K562 (cell line): ENCODE data around the gene RTL1. TPM values are rescaled to one million over a fixed set of nuclear protein-coding genes. Genes with fewer than 3 reads are reported as not detected.

ENCODE experiments used
- ATAC-seq: fragments of 200-7000 bp; cut with Tn5 transposase; 3 replicates; pipeline ENCODE4 v1.9.1; 2020; ENCODE audit warnings: moderate library complexity
- BruUV-seq: library from RNA; stranded (reverse); fragments of 400-500 nt; replicated peaks from 2 replicates; lab custom pipeline; 2021; lab: Mats Ljungman, UMichigan
- CTCF ChIA-PET: fragments of 300-600 bp; formaldehyde crosslinking; extraction: SDS; loops from one replicate; lab custom pipeline; 2021; ENCODE audit warnings: low intra/inter-chr PET ratio; lab: Yijun Ruan, JAX
- POLR2A ChIA-PET: fragments of 300-600, 350-650 bp; sonication (Branson Sonifier 250); formaldehyde crosslinking; extraction: SDS; loops from one replicate; lab custom pipeline; 2021; ENCODE audit warnings: antibody characterized with exemption, inconsistent platforms; lab: Yijun Ruan, JAX
- DNase-seq, 4 experiments: peaks; one replicate each; pipeline versions ENCODE4 v3.0.0 to v3.0.0-alpha.2; 2011 to 2018; ENCODE audit warnings: low spot score in 3 of 4, mixed read lengths in 3 of 4; ENCODE audit errors: extremely low read depth in 1 of 4
- FAIRE-seq: peaks from 2 replicates; lab custom pipeline; 2011; peaks lifted over from hg19 to GRCh38; lab: Jason Lieb, UNC
- H2AFZ ChIP-seq: 2 replicates; pipeline ENCODE4 v1.6.0; 2011; ENCODE audit warnings: low read depth, low read length, control low read depth, inconsistent platforms
- H3K27ac ChIP-seq: fragments of 200-600 bp; 3 replicates; pipeline ENCODE4 v1.8.0; 2011; ENCODE audit warnings: low read depth, mild to moderate bottlenecking, control low read depth, inconsistent platforms, low read length, moderate library complexity, mixed read lengths; ENCODE audit errors: extremely low read depth
- H3K27me3 ChIP-seq, 2 experiments: fragments of 300-600 bp in 1 of 2; 2 replicates in 1 of 2; 3 replicates in 1 of 2; pipeline versions ENCODE4 v1.6.0 to v1.8.0; 2011; ENCODE audit warnings: inconsistent platforms in 2 of 2, low read length in 2 of 2, mild to moderate bottlenecking in 1 of 2, mixed read lengths in 1 of 2, moderate library complexity in 1 of 2; ENCODE audit not compliant: control insufficient read depth in 2 of 2, insufficient read depth in 2 of 2
- H3K36me3 ChIP-seq: fragments of 300-600 bp; 3 replicates; pipeline ENCODE4 v1.8.0; 2011; ENCODE audit warnings: mild to moderate bottlenecking, low read length, inconsistent platforms; ENCODE audit not compliant: control insufficient read depth, insufficient read depth
- H3K4me1 ChIP-seq, 2 experiments: fragments of 200-600 bp in 1 of 2; replicated peaks in 1 of 2; 2 replicates in 1 of 2; 3 replicates in 1 of 2; pipeline versions ENCODE4 v1.5.1 to v1.8.0; 2011; ENCODE audit warnings: inconsistent platforms in 2 of 2, low read length in 2 of 2, mild to moderate bottlenecking in 1 of 2, mixed read lengths in 1 of 2, moderate library complexity in 1 of 2; ENCODE audit not compliant: control insufficient read depth in 2 of 2, insufficient read depth in 2 of 2
- H3K4me2 ChIP-seq: 2 replicates; pipeline ENCODE4 v1.6.1; 2011; ENCODE audit warnings: low read length, control low read depth, inconsistent platforms, mixed read lengths; ENCODE audit not compliant: insufficient read depth
- H3K4me3 ChIP-seq: fragments of 200-600 bp; sonication (generic), shearing (Covaris generic); 2 replicates; pipeline ENCODE4 v1.5.1; 2016; ENCODE audit warnings: control low read depth, inconsistent platforms
- H3K79me2 ChIP-seq: fragments of 200-600 bp; 3 replicates; pipeline ENCODE4 v1.8.0; 2011; ENCODE audit warnings: low read length, inconsistent platforms; ENCODE audit not compliant: control insufficient read depth, insufficient read depth
- H3K9ac ChIP-seq, 2 experiments: 2 replicates each; pipeline versions ENCODE4 v1.6.0 to v1.6.1; 2011; ENCODE audit warnings: low read depth in 2 of 2, low read length in 2 of 2, control low read depth in 1 of 2, inconsistent platforms in 1 of 2, mild to moderate bottlenecking in 1 of 2, mixed read lengths in 1 of 2; ENCODE audit not compliant: insufficient read depth in 1 of 2
- H3K9me1 ChIP-seq: one replicate; pipeline ENCODE4 v1.6.0; 2011; ENCODE audit warnings: inconsistent platforms, mild to moderate bottlenecking, low read length, moderate library complexity; ENCODE audit not compliant: control insufficient read depth, insufficient read depth
- H3K9me3 ChIP-seq: replicated peaks from 2 replicates; pipeline ENCODE4 v1.5.1; 2011; ENCODE audit warnings: low read depth, low read length, inconsistent platforms; ENCODE audit not compliant: control insufficient read depth, insufficient read depth
- H4K20me1 ChIP-seq: replicated peaks from 2 replicates; pipeline ENCODE4 v1.6.1; 2011; ENCODE audit warnings: low read length, inconsistent platforms, mixed read lengths; ENCODE audit not compliant: control insufficient read depth, insufficient read depth
- ARID2 ChIP-seq: fragments of 450-650 bp; IDR thresholded peaks from 2 replicates; pipeline ENCODE4 v1.6.1; 2017; ENCODE audit warnings: antibody characterized with exemption, mild to moderate bottlenecking
- DEAF1 ChIP-seq: fragments of 450-650 bp; formaldehyde crosslinking; IDR thresholded peaks from 2 replicates; pipeline ENCODE4 v1.4.0; 2020; ENCODE audit warnings: mild to moderate bottlenecking, moderate library complexity
- FOXA3 ChIP-seq, 2 experiments: fragments of 450-650 bp in 1 of 2; sonication (generic) in 1 of 2; formaldehyde crosslinking; IDR thresholded peaks in 1 of 2; conservative IDR thresholded peaks in 1 of 2; 2 replicates each; pipeline versions ENCODE4 v1.4.0 to v1.8.0; 2020 to 2022; ENCODE audit warnings: mild to moderate bottlenecking in 2 of 2, missing genetic modification reagents in 1 of 2
- FOXP1 ChIP-seq: sonication (generic); formaldehyde crosslinking; IDR thresholded peaks from 2 replicates; pipeline ENCODE4 v1.8.0; 2022; ENCODE audit warnings: mild to moderate bottlenecking, missing genetic modification reagents
- MAX ChIP-seq: sonication (generic); formaldehyde crosslinking; IDR thresholded peaks from 2 replicates; pipeline ENCODE4 v1.9.0; 2022; ENCODE audit warnings: mild to moderate bottlenecking, missing genetic modification reagents
- NRF1 ChIP-seq, 2 experiments: fragments of 450-650 bp; IDR thresholded peaks in 1 of 2; conservative IDR thresholded peaks in 1 of 2; 2 replicates each; pipeline ENCODE4 v1.6.1; 2014; ENCODE audit warnings: mild to moderate bottlenecking in 2 of 2
- RAD21 ChIP-seq, 2 experiments: fragments of 250-450 bp in 1 of 2; fragments of 450-650 bp in 1 of 2; sonication (Bioruptor Pico) in 1 of 2; formaldehyde crosslinking in 1 of 2; IDR thresholded peaks in 1 of 2; conservative IDR thresholded peaks in 1 of 2; 2 replicates each; pipeline versions ENCODE4 v1.4.0 to v1.8.0; 2020 to 2022; ENCODE audit warnings: mild to moderate bottlenecking in 2 of 2, moderate library complexity in 1 of 2
- REST ChIP-seq, 2 experiments: fragments of 450-650 bp; formaldehyde crosslinking in 1 of 2; IDR thresholded peaks; 2 replicates each; pipeline versions ENCODE4 v1.4.0 to v1.6.1; 2014 to 2020; ENCODE audit warnings: mild to moderate bottlenecking in 2 of 2, borderline replicate concordance in 1 of 2, low read depth in 1 of 2
- ZNF41 ChIP-seq: fragments of 250-450 bp; sonication (Bioruptor Pico); conservative IDR thresholded peaks from 2 replicates; pipeline ENCODE4 v1.4.0; 2020; ENCODE audit warnings: mild to moderate bottlenecking
- ZNF561 ChIP-seq: fragments of 450-650 bp; formaldehyde crosslinking; conservative IDR thresholded peaks from 2 replicates; pipeline ENCODE4 v1.4.0; 2020; ENCODE audit warnings: mild to moderate bottlenecking, moderate library complexity
- WGBS: fragments of 100-300 bp; shearing (Covaris generic); methylation state at CpG from one replicate; pipeline ENCODE4 v1.1.6; 2016; ENCODE audit warnings: low coverage, mixed read lengths; ENCODE audit not compliant: insufficient coverage; ENCODE audit errors: missing lambda C conversion rate; 5-methylcytosine and 5-hydroxymethylcytosine counted together
- in situ Hi-C: fragments of 300-500 bp; cut with MboI; formaldehyde crosslinking; loops from 4 replicates; pipeline ENCODE4 v1.15.0; 2018; ENCODE audit warnings: inconsistent platforms, mixed read lengths
- intact Hi-C: fragments of 100-400 bp; cut with micrococcal nuclease; formaldehyde crosslinking; loops from 2 replicates; pipeline ENCODE4 v1.14.2; 2022
- polyA plus RNA-seq, 8 experiments: library from polyadenylated mRNA; depleted of rRNA in 4 of 8; stranded (reverse) in 5 of 8; unstranded in 3 of 8; fragments of >200 nt; fragmentation: Nextera tagmentation in 2 of 8; fragmentation: Illumina TruSeq in 1 of 8; extraction: Ambion mirVana in 2 of 8; extraction: Trizol in 1 of 8; gene quantifications; 2 replicates each; pipeline versions ENCODE4 v1.2.1 to v1.2.3, GENCODE V29; 2011 to 2014; ENCODE audit warnings: inconsistent platforms in 1 of 8, missing spikeins in 1 of 8
- total RNA-seq, 7 experiments: library from RNA; depleted of rRNA in 6 of 7; stranded (reverse); fragments of >200 nt in 6 of 7; fragmentation: Illumina TruSeq in 2 of 7; extraction: Trizol in 2 of 7; gene quantifications; 2 replicates each; pipeline versions ENCODE4 v1.2.1 to v1.2.3, GENCODE V29; 2011 to 2021; ENCODE audit warnings: low replicate concordance in 1 of 7

Gene RTL1
- total and polyA plus RNA-seq, 9 of the 15 experiments (the other 6 are each of a cell fraction or from before 2014, with no cell fraction given): not detected

- 0 out of 5 replicates have a peak, but pooled peaks cover 0 to 3% of the 10 kb centered on the region in 2 experiments for H3K27me3 ChIP-seq
- no peaks in the 10 kb centered on the region for H4K20me1 ChIP-seq
- DNase-seq (peak; percentile 68 to 75 (median 70)), FAIRE-seq (peak; percentile 77), ATAC-seq (peak; percentile 89)
- H3K9ac ChIP-seq: peak overlapping the region in 1 of 2 experiments; percentile 20; a peak in 1 of 4 replicates
- POLR2A ChIA-PET: interaction anchor here (0.5 to 0.9 kb wide), 3 partner anchors 169 to 376 kb away, joined by 3 read pairs; no protein-coding TSS in a partner anchor
- H3K4me3 ChIP-seq: no peak overlapping the region
- in situ Hi-C loops: loop anchor here (25.0 kb wide), 1 partner anchor 736 kb away; no protein-coding TSS in a partner anchor
- no peaks in the 10 kb centered on the region for H3K79me2 ChIP-seq
- H3K4me2 ChIP-seq: peak overlapping the region; percentile 36; the same call in 1 of the 2 replicates
- H2AFZ ChIP-seq: peak overlapping the region; percentile 75
- H3K9me1 ChIP-seq: no peaks in the 10 kb centered on the region
- no peaks in the 10 kb centered on the region for H3K36me3 ChIP-seq
- intact Hi-C loops: loop anchor here (1.0 to 10.0 kb wide), 5 partner anchors 50 to 726 kb away; no protein-coding TSS in a partner anchor
- WGBS: 35% methylated on average over 15 of the region's 15 CpGs
- CTCF ChIA-PET: interaction anchor here (2.0 to 2.8 kb wide), 2 partner anchors 50 to 517 kb away, joined by 13 to 14 read pairs; no protein-coding TSS in a partner anchor
- no peak overlapping the region for H3K27ac ChIP-seq
- H3K9me3 ChIP-seq: no peaks in the 10 kb centered on the region
- H3K4me1 ChIP-seq: peaks cover 13 to 38% of the 10 kb centered on the region in 2 experiments
- BruUV-seq: no TSS peak
- TF ChIP-seq FOXP1 (peak; percentile 33; the same call in 1 of the 2 replicates), REST (IDR thresholded peaks at IDR 0.05; ENCODE audit: borderline replicate concordance) (peak; percentile 86), REST (CRISPR knock-in tag; IDR thresholded peaks at IDR 0.05; ENCODE audit: low read depth) (no peak), ZNF41 (no peak), NRF1 (conservative IDR thresholded peaks at IDR 0.05 in 1 of 2, IDR thresholded peaks at IDR 0.05 in 1 of 2) (0 out of 4 replicates have a peak, but pooled peaks of 1 of the 2 experiments have one; percentile 24), RAD21 (CRISPR knock-in tag; conservative IDR thresholded peaks at IDR 0.05 in 1 of 2, IDR thresholded peaks at IDR 0.05 in 1 of 2) (peak; percentile 84 to 94), ZNF561 (CRISPR knock-in tag) (no peak), FOXA3 (CRISPR knock-in tag; conservative IDR thresholded peaks at IDR 0.05 in 1 of 2, IDR thresholded peaks at IDR 0.05 in 1 of 2) (peak in 1 of 2 experiments; percentile 69; a peak in 1 of 4 replicates), MAX (peak; percentile 81), DEAF1 (CRISPR knock-in tag) (peak; percentile 83), ARID2 (peak; percentile 75)
Observed at GRCh38 chr14:100900837-100901390, 2.6 kb downstream of the RTL1 start.
